HG03097 (cell line): ENCODE results near the gene CDC42EP1.
"Not testable (repeated sequence)": the region's sequence is repeated elsewhere in the genome, so short reads cannot be mapped to it uniquely, and the experiment has no call there.

Experiments used
- ATAC-seq: cut with Tn5 transposase; IDR thresholded peaks from one replicate; pipeline ENCODE4 v1.9.1; 2021; ENCODE audit not compliant: unreplicated experiment, low FRiP score

The CDC42EP1 gene

GRCh38 chr22:37559901-37560607 lies at the start of gene CDC42EP1:
Gene CDC42EP1, plus strand, starts transcription at chr22:37560480. Its CDS starts 5,870 bp downstream, at chr22:37566350.
- ATAC-seq, result no peak

GRCh38 chr22:37511395-37512104 lies 48.7 kb upstream of the CDC42EP1 start:
- no peak for ATAC-seq

- no peak for ATAC-seq
Measured at GRCh38 chr22:37514526-37515051, 45.7 kb upstream of the CDC42EP1 start.

- ATAC-seq, result no peak
Measured at GRCh38 chr22:37515901-37516300, 44.4 kb upstream of the CDC42EP1 start.

- ATAC-seq, result no peak
Measured at GRCh38 chr22:37516456-37516855, 43.8 kb upstream of the CDC42EP1 start.

GRCh38 chr22:37517826-37518450 lies 42.3 kb upstream of the CDC42EP1 start:
- no peak for ATAC-seq

- no peak for ATAC-seq
Measured at GRCh38 chr22:37518509-37519267, 41.6 kb upstream of the CDC42EP1 start.

GRCh38 chr22:37519268-37520195 lies 40.7 kb upstream of the CDC42EP1 start, which contains the start of gene CARD10:
Gene CARD10, minus strand, starts transcription at chr22:37519415. Its CDS starts 215 bp downstream, at chr22:37519200.
- ATAC-seq, result no peak

GRCh38 chr22:37520776-37521191 lies 39.5 kb upstream of the CDC42EP1 start:
- no peak for ATAC-seq

GRCh38 chr22:37521236-37521739 lies 39.0 kb upstream of the CDC42EP1 start:
- ATAC-seq, result no peak

GRCh38 chr22:37522482-37522881 lies 37.8 kb upstream of the CDC42EP1 start:
- no peak for ATAC-seq

GRCh38 chr22:37525073-37525745 lies 35.1 kb upstream of the CDC42EP1 start:
- no peak for ATAC-seq

- no peak for ATAC-seq
Measured at GRCh38 chr22:37525746-37526350, 34.4 kb upstream of the CDC42EP1 start.

- ATAC-seq, result no peak
Measured at GRCh38 chr22:37526376-37526775, 33.9 kb upstream of the CDC42EP1 start.

- not testable (repeated sequence) for ATAC-seq
Measured at GRCh38 chr22:37527081-37527752, 33.1 kb upstream of the CDC42EP1 start.

- not testable (repeated sequence) for ATAC-seq
Measured at GRCh38 chr22:37527952-37528351, 32.3 kb upstream of the CDC42EP1 start.

- no peak for ATAC-seq
Measured at GRCh38 chr22:37529652-37530345, 30.5 kb upstream of the CDC42EP1 start.
